ENCODE measurements around the gene PRPF6. TPM values are rescaled to one million over a fixed set of nuclear protein-coding genes. Genes with fewer than 3 reads are reported as not detected.

Gene PRPF6
- total and polyA plus RNA-seq, 2 of the 13 experiments (the other 11 are each of a cell fraction or from before 2014, with no cell fraction given): 63.7 to 101 TPM

DNA sequence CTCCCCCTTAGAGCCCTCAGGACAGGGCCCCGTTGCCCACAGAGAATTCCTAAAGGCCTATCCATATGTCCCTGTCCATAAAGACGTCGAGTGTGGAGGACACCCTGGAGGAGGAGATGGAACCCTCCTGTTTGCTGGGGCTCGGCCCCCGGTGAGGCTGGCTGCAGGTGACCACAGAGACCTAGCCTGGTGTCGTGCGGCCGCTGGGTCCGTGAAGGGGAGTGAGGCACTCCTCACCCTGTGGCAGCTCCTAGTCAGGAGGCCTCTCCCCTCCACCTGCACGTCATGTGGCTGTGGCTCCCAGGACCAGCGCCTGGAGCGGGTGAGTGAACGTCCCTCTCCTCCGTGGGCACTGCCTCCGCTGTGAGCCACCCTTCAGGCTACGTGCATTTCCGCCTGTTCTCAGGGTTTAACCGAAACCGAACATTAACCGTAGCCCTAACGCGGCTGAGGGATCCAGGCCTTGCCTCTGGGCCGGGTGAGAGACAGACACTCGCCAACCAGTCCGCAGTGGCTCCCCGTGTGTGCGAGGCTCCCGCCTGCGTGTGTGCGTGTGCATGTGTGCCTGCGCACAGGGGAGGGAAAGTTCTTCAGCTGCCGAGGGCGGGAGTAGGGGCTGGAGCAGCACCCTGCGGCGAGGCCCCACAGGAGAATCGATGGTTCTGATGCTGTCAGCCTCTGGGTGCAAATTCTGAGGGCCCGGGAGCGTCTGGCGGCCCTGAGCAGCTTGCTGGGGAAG, 76.1 kb downstream of the PRPF6 start (continued):
- TF ChIP-seq, protein P1, sequence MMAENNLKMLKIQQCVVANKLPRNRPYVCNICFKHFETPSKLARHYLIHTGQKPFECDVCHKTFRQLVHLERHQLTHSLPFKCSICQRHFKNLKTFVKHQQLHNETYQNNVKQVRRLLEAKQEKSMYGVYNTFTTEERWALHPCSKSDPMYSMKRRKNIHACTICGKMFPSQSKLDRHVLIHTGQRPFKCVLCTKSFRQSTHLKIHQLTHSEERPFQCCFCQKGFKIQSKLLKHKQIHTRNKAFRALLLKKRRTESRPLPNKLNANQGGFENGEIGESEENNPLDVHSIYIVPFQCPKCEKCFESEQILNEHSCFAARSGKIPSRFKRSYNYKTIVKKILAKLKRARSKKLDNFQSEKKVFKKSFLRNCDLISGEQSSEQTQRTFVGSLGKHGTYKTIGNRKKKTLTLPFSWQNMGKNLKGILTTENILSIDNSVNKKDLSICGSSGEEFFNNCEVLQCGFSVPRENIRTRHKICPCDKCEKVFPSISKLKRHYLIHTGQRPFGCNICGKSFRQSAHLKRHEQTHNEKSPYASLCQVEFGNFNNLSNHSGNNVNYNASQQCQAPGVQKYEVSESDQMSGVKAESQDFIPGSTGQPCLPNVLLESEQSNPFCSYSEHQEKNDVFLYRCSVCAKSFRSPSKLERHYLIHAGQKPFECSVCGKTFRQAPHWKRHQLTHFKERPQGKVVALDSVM (CRISPR knock-in tag; IDR thresholded peaks at IDR 0.05): peak; percentile 74; the same call in 1 of the 2 replicates
- 0 out of 2 replicates have a peak, but pooled peaks have one; percentile 42 for TF ChIP-seq ARID2 (CRISPR knock-in tag; IDR thresholded peaks at IDR 0.05; ENCODE audit: borderline replicate concordance)
- peak; percentile 87; the same call in 1 of the 2 replicates for TF ChIP-seq AKAP8 (CRISPR knock-in tag; IDR thresholded peaks at IDR 0.05)
- no peak for TF ChIP-seq CENPX (CRISPR knock-in tag; IDR thresholded peaks at IDR 0.05)
- TF ChIP-seq, protein P2, sequence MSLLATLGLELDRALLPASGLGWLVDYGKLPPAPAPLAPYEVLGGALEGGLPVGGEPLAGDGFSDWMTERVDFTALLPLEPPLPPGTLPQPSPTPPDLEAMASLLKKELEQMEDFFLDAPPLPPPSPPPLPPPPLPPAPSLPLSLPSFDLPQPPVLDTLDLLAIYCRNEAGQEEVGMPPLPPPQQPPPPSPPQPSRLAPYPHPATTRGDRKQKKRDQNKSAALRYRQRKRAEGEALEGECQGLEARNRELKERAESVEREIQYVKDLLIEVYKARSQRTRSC (CRISPR knock-in tag; IDR thresholded peaks at IDR 0.05; ENCODE audit: low read depth): no peak; the same call in 1 of the 2 replicates
- TF ChIP-seq ETV5 (CRISPR knock-in tag; IDR thresholded peaks at IDR 0.05; ENCODE audit: borderline replicate concordance): peak; percentile 31
- 0 out of 2 replicates have a peak, but pooled peaks have one; percentile 75 for TF ChIP-seq REL (CRISPR knock-in tag; conservative IDR thresholded peaks at IDR 0.05)
- TF ChIP-seq, protein P3, sequence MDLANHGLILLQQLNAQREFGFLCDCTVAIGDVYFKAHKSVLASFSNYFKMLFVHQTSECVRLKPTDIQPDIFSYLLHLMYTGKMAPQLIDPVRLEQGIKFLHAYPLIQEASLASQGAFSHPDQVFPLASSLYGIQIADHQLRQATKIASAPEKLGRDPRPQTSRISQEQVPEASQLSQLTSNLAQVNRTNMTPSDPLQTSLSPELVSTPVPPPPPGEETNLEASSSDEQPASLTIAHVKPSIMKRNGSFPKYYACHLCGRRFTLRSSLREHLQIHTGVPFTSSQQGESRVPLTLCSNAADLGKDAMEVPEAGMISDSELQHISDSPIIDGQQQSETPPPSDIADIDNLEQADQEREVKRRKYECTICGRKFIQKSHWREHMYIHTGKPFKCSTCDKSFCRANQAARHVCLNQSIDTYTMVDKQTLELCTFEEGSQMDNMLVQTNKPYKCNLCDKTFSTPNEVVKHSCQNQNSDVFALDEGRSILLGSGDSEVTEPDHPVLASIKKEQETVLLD (CRISPR knock-in tag; IDR thresholded peaks at IDR 0.05; ENCODE audit: low read depth): peak; percentile 70
- no peak for TF ChIP-seq NFIC (IDR thresholded peaks at IDR 0.05; ENCODE audit: low read length)
- TF ChIP-seq ZNF564 (CRISPR knock-in tag; IDR thresholded peaks at IDR 0.05): peak; percentile 49
- TF ChIP-seq NFKB2 (CRISPR knock-in tag; IDR thresholded peaks at IDR 0.05; ENCODE audit: borderline replicate concordance): peak; percentile 32
- TF ChIP-seq ZNF333 (CRISPR knock-in tag; IDR thresholded peaks at IDR 0.05; ENCODE audit: borderline replicate concordance): peak; percentile 44; the same call in 1 of the 2 replicates
- TF ChIP-seq CBFB (CRISPR knock-in tag; IDR thresholded peaks at IDR 0.05): no peak; the same call in 1 of the 2 replicates
- peak; percentile 12 for TF ChIP-seq ZNF883 (CRISPR knock-in tag; IDR thresholded peaks at IDR 0.05; ENCODE audit: not compliant biosample characterization)
- TF ChIP-seq ZNF547 (CRISPR knock-in tag; IDR thresholded peaks at IDR 0.05): peak; percentile 85
- TF ChIP-seq, protein P4, sequence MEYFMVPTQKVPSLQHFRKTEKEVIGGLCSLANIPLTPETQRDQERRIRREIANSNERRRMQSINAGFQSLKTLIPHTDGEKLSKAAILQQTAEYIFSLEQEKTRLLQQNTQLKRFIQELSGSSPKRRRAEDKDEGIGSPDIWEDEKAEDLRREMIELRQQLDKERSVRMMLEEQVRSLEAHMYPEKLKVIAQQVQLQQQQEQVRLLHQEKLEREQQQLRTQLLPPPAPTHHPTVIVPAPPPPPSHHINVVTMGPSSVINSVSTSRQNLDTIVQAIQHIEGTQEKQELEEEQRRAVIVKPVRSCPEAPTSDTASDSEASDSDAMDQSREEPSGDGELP (IDR thresholded peaks at IDR 0.05; ENCODE audit: borderline replicate concordance, low read depth): no peak
- no peak for TF ChIP-seq FOXA1 (IDR thresholded peaks at IDR 0.05)
- TF ChIP-seq FOXA1 (CRISPR knock-in tag; IDR thresholded peaks at IDR 0.05): 0 out of 2 replicates have a peak, but pooled peaks have one; percentile 4
- peak; percentile 34; the same call in 1 of the 2 replicates for TF ChIP-seq SP2 (CRISPR knock-in tag; IDR thresholded peaks at IDR 0.05)
- peak; percentile 84 for TF ChIP-seq ZNF329 (CRISPR knock-in tag; IDR thresholded peaks at IDR 0.05; ENCODE audit: low read depth)
- TF ChIP-seq MZF1 (CRISPR knock-in tag; IDR thresholded peaks at IDR 0.05; ENCODE audit: borderline replicate concordance): 0 out of 2 replicates have a peak, but pooled peaks have one; percentile 6
- TF ChIP-seq, protein P5, sequence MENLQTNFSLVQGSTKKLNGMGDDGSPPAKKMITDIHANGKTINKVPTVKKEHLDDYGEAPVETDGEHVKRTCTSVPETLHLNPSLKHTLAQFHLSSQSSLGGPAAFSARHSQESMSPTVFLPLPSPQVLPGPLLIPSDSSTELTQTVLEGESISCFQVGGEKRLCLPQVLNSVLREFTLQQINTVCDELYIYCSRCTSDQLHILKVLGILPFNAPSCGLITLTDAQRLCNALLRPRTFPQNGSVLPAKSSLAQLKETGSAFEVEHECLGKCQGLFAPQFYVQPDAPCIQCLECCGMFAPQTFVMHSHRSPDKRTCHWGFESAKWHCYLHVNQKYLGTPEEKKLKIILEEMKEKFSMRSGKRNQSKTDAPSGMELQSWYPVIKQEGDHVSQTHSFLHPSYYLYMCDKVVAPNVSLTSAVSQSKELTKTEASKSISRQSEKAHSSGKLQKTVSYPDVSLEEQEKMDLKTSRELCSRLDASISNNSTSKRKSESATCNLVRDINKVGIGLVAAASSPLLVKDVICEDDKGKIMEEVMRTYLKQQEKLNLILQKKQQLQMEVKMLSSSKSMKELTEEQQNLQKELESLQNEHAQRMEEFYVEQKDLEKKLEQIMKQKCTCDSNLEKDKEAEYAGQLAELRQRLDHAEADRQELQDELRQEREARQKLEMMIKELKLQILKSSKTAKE (CRISPR knock-in tag; IDR thresholded peaks at IDR 0.05; ENCODE audit: borderline replicate concordance): peak; percentile 52; the same call in 1 of the 2 replicates

All from HepG2 (cell line).